Non-pigmented ciliary epithelial cell (primary cell): ENCODE measurements around the gene CHST11.
"Not testable (repeated sequence)": the region's sequence is repeated elsewhere in the genome, so short reads cannot be mapped to it uniquely, and the experiment has no call there.

Experiments used
- DNase-seq: peaks from one replicate; pipeline ENCODE4 v3.0.0-alpha.2; 2010; ENCODE audit warnings: low read depth

CHST11 gene

DNA sequence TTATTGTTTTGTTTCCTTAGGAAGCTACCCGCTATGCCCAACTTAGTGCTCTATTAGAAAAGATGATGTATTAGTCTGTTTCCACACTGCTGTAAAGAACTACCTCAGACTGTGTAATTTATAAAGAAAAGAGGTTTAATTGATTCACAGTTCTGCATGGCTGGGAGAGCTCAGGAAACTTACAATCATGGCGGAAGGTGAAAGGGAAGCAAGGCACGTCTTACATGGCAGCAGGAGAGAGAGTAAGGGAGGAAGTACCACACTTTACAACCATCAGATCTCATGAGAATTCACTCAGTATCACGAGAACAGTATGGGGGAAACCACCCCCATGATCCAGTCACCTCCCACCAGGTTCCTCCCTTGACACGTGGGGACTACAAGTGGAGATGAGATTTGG, 70.9 kb downstream of the CHST11 start:
- DNase-seq = not testable (repeated sequence)

GRCh38 chr12:104529130-104529874, 72.6 kb downstream of the CHST11 start:
- DNase-seq = no peak

DNA sequence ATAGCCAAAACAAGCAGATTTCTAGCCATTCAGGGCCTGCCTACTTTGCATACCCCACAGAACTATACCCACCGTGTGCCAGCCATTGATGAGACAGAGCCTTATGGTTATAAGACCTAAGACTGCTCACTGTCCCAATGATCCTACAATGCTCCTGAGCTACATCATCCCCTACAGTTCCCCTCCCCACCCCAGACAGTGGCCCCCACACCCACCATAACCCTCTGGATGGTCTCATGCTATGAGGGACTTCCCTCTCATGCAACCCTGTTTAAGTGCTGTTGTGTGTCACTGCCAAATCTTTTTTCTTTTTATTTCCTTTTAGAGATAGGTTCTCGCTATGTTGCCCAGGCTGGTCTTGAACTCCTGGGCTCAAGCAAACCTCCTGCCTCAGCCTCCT, 75.9 kb downstream of the CHST11 start:
- DNase-seq = no peak

DNA sequence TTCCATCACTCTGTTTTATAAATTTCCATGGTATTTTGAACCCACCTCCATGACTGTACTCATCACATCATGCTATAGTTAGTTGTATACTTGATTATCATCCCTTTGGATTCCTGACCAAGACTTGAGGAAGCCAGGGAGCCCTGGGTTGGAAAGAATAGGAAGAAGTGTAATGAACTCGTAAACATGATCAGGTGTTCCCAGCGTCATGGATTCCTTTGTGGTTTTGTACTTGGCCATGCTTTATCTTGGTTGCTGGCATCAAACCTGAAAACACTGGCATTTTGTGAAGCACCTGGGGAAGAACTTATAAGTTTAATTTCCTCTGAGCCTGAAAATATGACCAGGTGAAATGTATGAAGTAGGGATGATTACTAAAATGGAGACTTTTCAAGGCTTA, 76.4 kb downstream of the CHST11 start:
- DNase-seq = no peak

GRCh38 chr12:104534162-104534856, 77.6 kb downstream of the CHST11 start:
- no peak for DNase-seq

DNA sequence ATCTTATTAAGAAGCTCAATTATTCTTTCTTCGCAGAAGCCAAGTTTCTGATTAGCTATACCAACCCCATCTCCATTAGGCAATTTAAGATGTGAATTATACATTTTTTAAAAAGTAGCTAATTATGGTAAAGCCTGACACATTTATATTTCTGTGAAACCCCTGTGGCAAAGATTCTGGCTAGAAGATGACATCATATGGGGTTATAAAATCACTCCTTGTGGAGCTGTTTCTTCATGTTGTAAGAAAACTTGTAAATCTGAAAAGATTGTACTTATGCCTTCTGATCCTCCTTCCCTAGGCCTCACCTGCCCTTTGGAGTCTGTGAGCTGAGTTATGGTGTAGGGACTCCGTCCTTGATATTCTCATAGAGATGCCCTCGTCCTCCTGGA, 78.1 kb downstream of the CHST11 start:
- no peak for DNase-seq

GRCh38 chr12:104535369-104535768, 78.6 kb downstream of the CHST11 start:
- DNase-seq = no peak

DNA sequence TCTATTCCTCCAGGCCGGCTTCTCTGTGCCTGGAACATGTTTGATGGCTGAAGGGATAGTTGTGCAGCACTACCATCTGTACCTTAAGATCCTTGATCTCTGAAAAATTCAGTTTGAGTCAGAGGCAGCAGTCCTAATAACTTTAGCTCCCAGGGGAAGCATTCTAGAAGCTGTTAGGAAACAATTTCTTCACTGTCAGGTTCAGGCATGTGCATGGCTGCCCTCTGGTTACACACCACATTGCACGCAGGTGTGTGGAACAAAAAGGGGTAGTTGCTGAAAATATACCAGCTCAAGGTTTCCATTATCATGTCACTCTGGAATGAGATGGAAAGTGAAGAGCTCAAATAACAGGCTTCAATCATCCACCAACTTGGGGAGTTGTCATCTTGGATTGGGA, 80.1 kb downstream of the CHST11 start:
- DNase-seq = no peak

DNA sequence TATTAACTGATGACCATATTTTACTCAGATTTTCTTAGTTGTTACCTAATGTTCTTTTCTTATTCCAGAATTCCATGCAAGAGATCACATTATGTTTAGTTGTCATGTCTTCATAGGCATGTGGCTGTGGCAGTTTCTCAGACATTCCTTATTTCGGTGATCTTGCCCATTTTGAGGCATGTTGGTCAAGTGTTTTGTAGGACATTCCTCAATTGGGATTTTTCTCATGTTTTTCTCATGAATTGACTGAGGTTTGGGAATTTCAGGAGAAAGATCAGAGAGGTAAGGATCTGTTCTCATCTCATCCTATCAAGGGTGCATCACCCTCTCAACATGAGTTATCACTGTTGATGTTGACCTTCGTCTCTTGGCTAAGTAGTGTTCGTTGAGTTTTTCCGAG, 81.3 kb downstream of the CHST11 start:
- DNase-seq = no peak

GRCh38 chr12:104538891-104539462, 82.2 kb downstream of the CHST11 start:
- DNase-seq = no peak

GRCh38 chr12:104544836-104545235, 88.1 kb downstream of the CHST11 start:
- no peak for DNase-seq

- no peak for DNase-seq
Measured at GRCh38 chr12:104546575-104546974, 89.8 kb downstream of the CHST11 start.

DNA sequence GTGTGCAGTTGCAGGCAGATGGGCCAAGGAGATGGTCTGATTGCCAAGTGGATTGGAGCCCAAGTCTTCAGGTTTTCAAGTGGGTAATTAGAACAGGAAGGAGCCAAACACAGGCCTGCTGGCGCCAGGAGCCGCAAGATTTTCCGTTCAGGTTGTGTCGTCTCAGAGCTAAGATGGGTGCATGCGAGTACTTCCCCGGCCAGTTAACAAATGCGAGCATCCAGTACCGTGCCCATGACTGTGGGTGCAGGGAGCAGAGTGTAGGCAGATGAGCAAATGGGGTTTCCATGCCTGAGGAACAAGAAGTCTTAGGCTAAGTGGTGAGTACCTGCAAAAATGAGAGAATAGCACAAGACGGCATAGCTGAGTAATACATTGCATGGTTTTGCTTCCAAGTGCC, 90.5 kb downstream of the CHST11 start:
- no peak for DNase-seq

DNA sequence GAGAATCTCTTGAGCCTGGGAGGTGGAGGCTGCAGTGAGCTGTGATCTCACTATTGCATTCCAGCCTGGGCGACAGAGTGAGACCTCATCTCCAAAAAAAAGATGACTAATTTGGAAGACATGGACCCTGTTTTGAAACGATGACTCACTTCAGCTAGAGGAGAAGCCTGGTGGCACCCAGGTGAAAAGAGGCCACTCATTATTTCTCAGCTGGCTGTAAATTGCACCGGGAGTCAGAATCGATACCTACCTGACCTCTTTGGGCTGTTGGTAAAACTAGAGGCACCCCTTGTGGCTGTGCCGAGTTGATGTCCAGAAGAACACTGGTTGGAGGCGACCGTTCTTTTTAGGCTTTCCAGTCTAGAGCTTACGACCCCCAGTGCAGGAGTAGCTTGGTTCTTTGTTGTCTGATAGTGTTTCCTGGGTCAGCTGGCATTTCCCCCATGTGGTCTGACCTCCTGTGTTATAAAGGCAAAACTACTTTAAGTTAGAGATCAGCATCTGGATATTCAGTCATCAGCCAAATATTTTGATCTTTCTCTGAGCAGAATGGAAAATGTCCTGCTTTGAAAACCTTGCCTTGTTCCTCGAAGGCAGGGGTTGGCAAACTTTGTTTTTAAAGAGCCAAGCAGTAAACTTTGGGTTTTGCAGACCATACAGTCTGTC, 93.2 kb downstream of the CHST11 start:
- no peak for DNase-seq

DNA sequence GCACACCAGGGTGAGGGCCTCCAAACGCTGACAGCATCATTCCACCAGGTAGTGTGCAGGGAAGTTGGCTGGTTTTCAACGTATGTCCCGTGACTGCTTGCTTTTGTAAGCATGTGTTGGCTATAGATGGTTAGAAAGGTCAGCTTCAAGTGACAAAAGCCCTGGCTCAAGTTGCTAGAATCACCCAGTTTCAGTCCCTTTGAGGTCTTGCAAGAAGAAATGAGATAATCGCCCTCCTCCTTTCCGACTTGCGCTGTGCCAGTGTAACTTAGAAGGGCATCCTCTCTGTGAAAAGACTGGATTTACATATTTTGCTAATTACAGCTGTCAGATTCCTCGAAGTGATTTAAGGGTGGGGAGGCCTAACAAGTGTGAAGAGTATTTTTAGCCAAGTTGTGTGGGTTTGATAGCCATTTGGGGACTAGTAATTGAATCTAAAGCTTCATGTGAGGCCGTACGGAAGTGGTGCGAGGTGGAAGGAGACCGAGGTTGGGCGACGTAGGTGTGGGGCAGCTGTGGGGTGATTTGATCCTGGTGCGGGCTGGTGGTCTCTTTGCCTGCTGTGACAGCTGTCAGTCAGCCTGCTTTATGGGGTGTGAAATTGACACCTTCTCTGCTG, 94.7 kb downstream of the CHST11 start:
- no peak for DNase-seq

- DNase-seq = no peak
Measured at GRCh38 chr12:104553421-104553820, 96.7 kb downstream of the CHST11 start.

GRCh38 chr12:104555648-104556047, 98.9 kb downstream of the CHST11 start:
- DNase-seq = no peak

- DNase-seq = no peak
Measured at GRCh38 chr12:104557488-104558195, 100.9 kb downstream of the CHST11 start.

DNA sequence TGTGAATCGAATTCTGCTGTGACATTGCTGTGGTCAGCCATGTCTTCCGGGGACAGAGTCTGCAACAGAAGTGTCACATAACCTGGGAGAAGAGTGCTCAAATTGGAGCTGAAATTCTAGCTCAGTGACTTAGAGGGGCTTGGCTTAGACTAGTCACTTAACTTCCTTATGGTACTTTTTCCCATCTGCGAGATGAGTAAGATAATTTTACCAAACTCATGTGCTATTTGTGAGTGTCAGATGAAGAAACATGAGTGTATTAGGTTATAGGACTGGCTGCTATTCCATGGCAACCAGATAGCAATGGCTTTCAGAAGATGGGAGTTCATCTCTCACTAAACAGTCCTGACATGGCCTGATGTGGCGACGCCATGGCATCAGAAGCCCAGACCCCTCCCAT, 104.1 kb downstream of the CHST11 start:
- DNase-seq = no peak

GRCh38 chr12:104562763-104563162, 106.0 kb downstream of the CHST11 start:
- no peak for DNase-seq

GRCh38 chr12:104564662-104565061, 107.9 kb downstream of the CHST11 start:
- DNase-seq = not testable (repeated sequence)
